ENCODE data around the gene PLA2G6. TPM values are rescaled to one million over a fixed set of nuclear protein-coding genes. Genes with fewer than 3 reads are reported as not detected.
"Not testable (repeated sequence)": the region's sequence is repeated elsewhere in the genome, so short reads cannot be mapped to it uniquely, and the experiment has no call there.

PLA2G6 gene
- total RNA-seq, 5 donors from 2014 or later (not counting 1 experiment from before 2014, with no cell fraction given) = 93.6 to 197 (median 162) TPM

- H3K9me3 Mint-ChIP-seq; H3K27me3 Mint-ChIP-seq; H3K27me3 ChIP-seq (replicated peaks in 1 of 2; ENCODE audit: control insufficient read depth in 2 of 2, extremely low read depth in 1 of 2, insufficient read depth in 2 of 2, low read length in 1 of 2); H3K4me1 ChIP-seq (ENCODE audit: control insufficient read depth in 1 of 2, extremely low read depth in 1 of 2, insufficient read depth in 2 of 2, low read length in 2 of 2); DNase-seq; POLR2A ChIA-PET; H3K36me3 ChIP-seq (ENCODE audit: control insufficient read depth in 2 of 2, extremely low read depth in 1 of 2, insufficient read depth in 1 of 2, low read length in 1 of 2); H3K27ac Mint-ChIP-seq; H3K9me3 ChIP-seq; H3K4me3 ChIP-seq (ENCODE audit: control insufficient read depth in 1 of 2, extremely low read depth in 1 of 2, low read length in 1 of 2); H3K4me3 Mint-ChIP-seq; ATAC-seq (replicated peaks in 1 of 4); H3K4me1 Mint-ChIP-seq; H3K27ac ChIP-seq (ENCODE audit: low read length); CTCF ChIA-PET: not testable (repeated sequence)
- peaks cover 16% of the 10 kb centered on the region for H3K36me3 Mint-ChIP-seq
- WGBS (ENCODE audit: insufficient coverage) = 100% methylated on average over 1 of the region's 2 CpGs
Observed at GRCh38 chr22:38118747-38119146, 62.9 kb downstream of the PLA2G6 start.

- DNase-seq (no peak), ATAC-seq (replicated peaks in 1 of 4) (no peak)
- Histone ChIP-seq H3K27me3 (replicated peaks in 1 of 2; ENCODE audit: control insufficient read depth in 2 of 2, extremely low read depth in 1 of 2, insufficient read depth in 2 of 2, low read length in 1 of 2) (no peaks in the 10 kb centered on the region), H3K4me1 (ENCODE audit: control insufficient read depth in 1 of 2, extremely low read depth in 1 of 2, insufficient read depth in 2 of 2, low read length in 2 of 2) (peaks cover 0 to 8% of the 10 kb centered on the region in 2 experiments), H3K27ac (ENCODE audit: low read length) (no peak overlapping the region), H3K4me3 (ENCODE audit: control insufficient read depth in 1 of 2, extremely low read depth in 1 of 2, low read length in 1 of 2) (no peak overlapping the region), H3K36me3 (ENCODE audit: control insufficient read depth in 2 of 2, extremely low read depth in 1 of 2, insufficient read depth in 1 of 2, low read length in 1 of 2) (peaks cover 8 to 12% of the 10 kb centered on the region in 2 donors), H3K9me3 (no peaks in the 10 kb centered on the region)
- Mint-ChIP-seq H3K4me1 (peaks cover 3 to 6% (median 5%) of the 10 kb centered on the region in 3 donors), H3K27ac (no peak overlapping the region), H3K36me3 (peaks cover 16% of the 10 kb centered on the region), H3K9me3 (no peaks in the 10 kb centered on the region), H3K27me3 (no peaks in the 10 kb centered on the region), H3K4me3 (no peak overlapping the region)
- ChIA-PET POLR2A (no interaction called here), CTCF (interaction anchor here in 1 of 2 donors (0.8 kb wide), 1 partner anchor 31 kb away, joined by 3 read pairs; no protein-coding TSS in a partner anchor)
- WGBS (ENCODE audit: insufficient coverage) = 57% methylated on average over 1 of the region's 3 CpGs
Observed at GRCh38 chr22:38118182-38118581, 63.4 kb downstream of the PLA2G6 start.

- H3K4me3 ChIP-seq (ENCODE audit: control insufficient read depth in 1 of 2, extremely low read depth in 1 of 2, low read length in 1 of 2); DNase-seq; H3K4me3 Mint-ChIP-seq; H3K27ac ChIP-seq (ENCODE audit: low read length); ATAC-seq (replicated peaks in 1 of 4); H3K4me1 ChIP-seq (ENCODE audit: control insufficient read depth in 1 of 2, extremely low read depth in 1 of 2, insufficient read depth in 2 of 2, low read length in 2 of 2); H3K27me3 ChIP-seq (replicated peaks in 1 of 2; ENCODE audit: control insufficient read depth in 2 of 2, extremely low read depth in 1 of 2, insufficient read depth in 2 of 2, low read length in 1 of 2); H3K4me1 Mint-ChIP-seq; H3K27ac Mint-ChIP-seq; H3K27me3 Mint-ChIP-seq; H3K9me3 ChIP-seq; POLR2A ChIA-PET; H3K9me3 Mint-ChIP-seq: not testable (repeated sequence)
- peaks cover 16% of the 10 kb centered on the region for H3K36me3 Mint-ChIP-seq
- WGBS (ENCODE audit: insufficient coverage) = 98% methylated on average over 6 of the region's 10 CpGs
- peaks cover 8 to 13% of the 10 kb centered on the region in 2 donors for H3K36me3 ChIP-seq (ENCODE audit: control insufficient read depth in 2 of 2, extremely low read depth in 1 of 2, insufficient read depth in 1 of 2, low read length in 1 of 2)
- CTCF ChIA-PET = interaction anchor here in 1 of 2 donors (0.8 kb wide), 1 partner anchor 31 kb away, joined by 3 read pairs; no protein-coding TSS in a partner anchor
Observed at GRCh38 chr22:38117556-38117955, 64.1 kb downstream of the PLA2G6 start.

- H3K4me1 ChIP-seq (ENCODE audit: control insufficient read depth in 1 of 2, extremely low read depth in 1 of 2, insufficient read depth in 2 of 2, low read length in 2 of 2) = peaks cover 0 to 8% of the 10 kb centered on the region in 2 experiments
- H3K4me1 Mint-ChIP-seq = peaks cover 3 to 6% (median 5%) of the 10 kb centered on the region in 3 donors
- H3K9me3 ChIP-seq = no peaks in the 10 kb centered on the region
- no peaks in the 10 kb centered on the region for H3K9me3 Mint-ChIP-seq
- H3K27me3 Mint-ChIP-seq = no peaks in the 10 kb centered on the region
- ChIA-PET POLR2A (no interaction called here), CTCF (interaction anchor here in 1 of 2 donors (0.5 kb wide), 1 partner anchor 241 kb away, joined by 3 read pairs; no protein-coding TSS in a partner anchor)
- no peaks in the 10 kb centered on the region for H3K27me3 ChIP-seq (replicated peaks in 1 of 2; ENCODE audit: control insufficient read depth in 2 of 2, extremely low read depth in 1 of 2, insufficient read depth in 2 of 2, low read length in 1 of 2)
- DNase-seq = no peak
- no peak for ATAC-seq (replicated peaks in 1 of 4)
- peaks cover 11 to 17% of the 10 kb centered on the region in 2 donors for H3K36me3 ChIP-seq (ENCODE audit: control insufficient read depth in 2 of 2, extremely low read depth in 1 of 2, insufficient read depth in 1 of 2, low read length in 1 of 2)
- H3K27ac ChIP-seq (ENCODE audit: low read length) = no peak overlapping the region
- H3K27ac Mint-ChIP-seq = no peak overlapping the region
- 95% methylated on average over 21 of the region's 31 CpGs for WGBS (ENCODE audit: insufficient coverage)
- H3K36me3 Mint-ChIP-seq = peaks cover 16% of the 10 kb centered on the region
- H3K4me3 Mint-ChIP-seq = no peak overlapping the region
- no peak overlapping the region for H3K4me3 ChIP-seq (ENCODE audit: control insufficient read depth in 1 of 2, extremely low read depth in 1 of 2, low read length in 1 of 2)
Observed at GRCh38 chr22:38115423-38116205, 66.0 kb downstream of the PLA2G6 start.

GRCh38 chr22:38114484-38115398 lies 66.9 kb downstream of the PLA2G6 start:
- ChIA-PET CTCF (interaction anchor here in 1 of 2 donors (0.5 to 0.7 kb wide), 5 partner anchors 31 to 241 kb away, joined by 3 to 10 read pairs (median 3); partner anchors contain the start of gene SLC16A8), POLR2A (interaction anchor here (0.6 kb wide), 2 partner anchors 93 to 334 kb away, joined by 5 to 12 read pairs; no protein-coding TSS in a partner anchor)
- H3K4me3 ChIP-seq (ENCODE audit: control insufficient read depth in 1 of 2, extremely low read depth in 1 of 2, low read length in 1 of 2) = no peak overlapping the region
- Mint-ChIP-seq H3K9me3 (no peaks in the 10 kb centered on the region), H3K4me1 (peaks cover 3 to 6% (median 5%) of the 10 kb centered on the region in 3 donors), H3K4me3 (no peak overlapping the region), H3K27me3 (no peaks in the 10 kb centered on the region), H3K27ac (no peak overlapping the region), H3K36me3 (peaks cover 14% of the 10 kb centered on the region)
- ATAC-seq (replicated peaks in 1 of 4) (peak; percentile 80 to 91 (median 82)), DNase-seq (peak; percentile 37 to 81 (median 68))
- H3K4me1 ChIP-seq (ENCODE audit: control insufficient read depth in 1 of 2, extremely low read depth in 1 of 2, insufficient read depth in 2 of 2, low read length in 2 of 2) = peaks cover 0 to 8% of the 10 kb centered on the region in 2 experiments
- no peaks in the 10 kb centered on the region for H3K9me3 ChIP-seq
- H3K27ac ChIP-seq (ENCODE audit: low read length) = no peak overlapping the region
- WGBS (ENCODE audit: insufficient coverage) = 65% methylated on average over 31 of the region's 32 CpGs
- peaks cover 7 to 17% of the 10 kb centered on the region in 2 donors for H3K36me3 ChIP-seq (ENCODE audit: control insufficient read depth in 2 of 2, extremely low read depth in 1 of 2, insufficient read depth in 1 of 2, low read length in 1 of 2)
- H3K27me3 ChIP-seq (replicated peaks in 1 of 2; ENCODE audit: control insufficient read depth in 2 of 2, extremely low read depth in 1 of 2, insufficient read depth in 2 of 2, low read length in 1 of 2) = no peaks in the 10 kb centered on the region

GRCh38 chr22:38112381-38112780 lies 69.2 kb downstream of the PLA2G6 start:
- H3K27ac Mint-ChIP-seq = no peak overlapping the region
- WGBS (ENCODE audit: insufficient coverage) = 97% methylated on average over 20 of the region's 22 CpGs
- peaks cover 13% of the 10 kb centered on the region for H3K36me3 Mint-ChIP-seq
- H3K27me3 ChIP-seq (replicated peaks in 1 of 2; ENCODE audit: control insufficient read depth in 2 of 2, extremely low read depth in 1 of 2, insufficient read depth in 2 of 2, low read length in 1 of 2) = no peaks in the 10 kb centered on the region
- POLR2A ChIA-PET = no interaction called here
- H3K9me3 ChIP-seq = no peaks in the 10 kb centered on the region
- peaks cover 3 to 17% of the 10 kb centered on the region in 2 donors for H3K36me3 ChIP-seq (ENCODE audit: control insufficient read depth in 2 of 2, extremely low read depth in 1 of 2, insufficient read depth in 1 of 2, low read length in 1 of 2)
- H3K4me1 Mint-ChIP-seq = peaks cover 3 to 6% (median 5%) of the 10 kb centered on the region in 3 donors
- no peak for DNase-seq
- H3K4me3 Mint-ChIP-seq = no peak overlapping the region
- no peaks in the 10 kb centered on the region for H3K27me3 Mint-ChIP-seq
- peaks cover 0 to 8% of the 10 kb centered on the region in 2 experiments for H3K4me1 ChIP-seq (ENCODE audit: control insufficient read depth in 1 of 2, extremely low read depth in 1 of 2, insufficient read depth in 2 of 2, low read length in 2 of 2)
- no peak for ATAC-seq (replicated peaks in 1 of 4)
- no peak overlapping the region for H3K27ac ChIP-seq (ENCODE audit: low read length)
- H3K4me3 ChIP-seq (ENCODE audit: control insufficient read depth in 1 of 2, extremely low read depth in 1 of 2, low read length in 1 of 2) = no peak overlapping the region
- no peaks in the 10 kb centered on the region for H3K9me3 Mint-ChIP-seq
- CTCF ChIA-PET = interaction anchor here in 1 of 2 donors (0.6 to 0.7 kb wide), 2 partner anchors 105 to 107 kb away, joined by 3 to 4 read pairs; no protein-coding TSS in a partner anchor
